CD4-positive, alpha-beta T cell (primary cell): ENCODE results near the gene NR0B1. TPM values are rescaled to one million over a fixed set of nuclear protein-coding genes. Genes with fewer than 3 reads are reported as not detected.

Experiments used
- ATAC-seq: fragments of 200-7000 bp; cut with Tn5 transposase; one replicate; pipeline ENCODE4 v1.10.0; 2022; ENCODE audit warnings: mild to moderate bottlenecking; ENCODE audit not compliant: poor library complexity
- CTCF ChIA-PET: fragments of 350-600 bp; sonication (Branson Sonifier 250); formaldehyde crosslinking; loops from one replicate; lab custom pipeline; 2021; ENCODE audit warnings: antibody characterized with exemption, inconsistent platforms; lab: Charles Lee
- POLR2A ChIA-PET: fragments of 350-600 bp; sonication (Branson Sonifier 250); formaldehyde crosslinking; loops from one replicate; lab custom pipeline; 2021; ENCODE audit warnings: antibody characterized with exemption, inconsistent platforms; lab: Charles Lee
- DNase-seq, 14 experiments: peaks; one replicate each; pipeline ENCODE4 v3.0.0-alpha.2; 2013 to 2020; ENCODE audit warnings: mixed read lengths in 2 of 14
- H3K27ac ChIP-seq, 2 donors: one replicate each; pipeline versions ENCODE4 v1.5.1 to v1.7.0; 2013; ENCODE audit warnings: low read length in 2 of 2, low read depth in 1 of 2, mild to moderate bottlenecking in 1 of 2
- H3K27me3 ChIP-seq, 2 experiments: 1 replicate in 1 of 2; 2 replicates in 1 of 2; pipeline versions ENCODE4 v1.6.1 to v1.7.0; 2013; ENCODE audit warnings: low read length in 2 of 2, control low read depth in 1 of 2, mild to moderate bottlenecking in 1 of 2, moderate library complexity in 1 of 2; ENCODE audit not compliant: insufficient read depth in 2 of 2, control insufficient read depth in 1 of 2
- H3K36me3 ChIP-seq: one replicate; pipeline ENCODE4 v1.6.1; 2013; ENCODE audit warnings: low read length, control low read depth; ENCODE audit not compliant: insufficient read depth
- H3K4me1 ChIP-seq: one replicate; pipeline ENCODE4 v1.6.1; 2013; ENCODE audit warnings: low read length, control low read depth; ENCODE audit not compliant: insufficient read depth
- H3K4me3 ChIP-seq: one replicate; pipeline ENCODE4 v1.5.1; 2013; ENCODE audit warnings: mild to moderate bottlenecking, low read length, moderate library complexity
- H3K9me3 ChIP-seq, 2 experiments: 1 replicate in 1 of 2; 2 replicates in 1 of 2; pipeline versions ENCODE4 v1.6.1 to v1.7.0; 2013; ENCODE audit warnings: low read length in 2 of 2, mild to moderate bottlenecking in 2 of 2, control low read depth in 1 of 2, moderate library complexity in 1 of 2; ENCODE audit not compliant: control insufficient read depth in 1 of 2, insufficient read depth in 1 of 2
- H3K27ac Mint-ChIP-seq: one replicate; pipeline ENCODE4 v1.8.0; 2020; ENCODE audit warnings: mixed read lengths
- H3K27me3 Mint-ChIP-seq: one replicate; pipeline ENCODE4 v1.8.0; 2021; ENCODE audit warnings: mixed read lengths
- H3K36me3 Mint-ChIP-seq: one replicate; pipeline ENCODE4 v1.8.0; 2021; ENCODE audit warnings: low read depth, mixed read lengths
- H3K4me1 Mint-ChIP-seq: one replicate; pipeline ENCODE4 v1.8.0; 2021; ENCODE audit warnings: low read depth, mixed read lengths
- H3K4me3 Mint-ChIP-seq: one replicate; pipeline ENCODE4 v1.8.0; 2020; ENCODE audit warnings: mild to moderate bottlenecking, mixed read lengths
- H3K9me3 Mint-ChIP-seq: one replicate; pipeline ENCODE4 v1.8.0; 2020; ENCODE audit warnings: mixed read lengths
- CTCF ChIP-seq: fragments of 200-600 bp; IDR thresholded peaks from one replicate; pipeline ENCODE4 v1.8.0; 2022; ENCODE audit warnings: antibody characterized with exemption, mild to moderate bottlenecking
- intact Hi-C, 2 experiments: fragments of 100-400 bp; cut with DNase I in 1 of 2; cut with micrococcal nuclease in 1 of 2; formaldehyde crosslinking; loops; one replicate each; pipeline versions ENCODE4 v1.15.1 to v1.9.0; 2023 to 2025; cut with DNase I, micrococcal nuclease
- polyA plus RNA-seq, 2 donors: library from polyadenylated mRNA; unstranded; fragments of 120-200 nt; gene quantifications; one replicate each; pipeline ENCODE4 v1.2.1, GENCODE V29; 2013
- total RNA-seq, 174 experiments: library from RNA in 2 of 174; stranded (reverse) in 2 of 174; gene quantifications; one replicate each; pipeline ENCODE4 v1.2.3 and lab custom pipeline; 2021 to 2026

The NR0B1 gene
- total RNA-seq (not detected), total RNA-seq (lab: John Stamatoyannopoulos, UW) (0 to 0.11 (median 0) reads per million in 172 experiments)
- polyA plus RNA-seq (2013, experiment 1 of 2): not detected
- polyA plus RNA-seq (2013, experiment 2 of 2): not detected

GRCh38 chrX:30309139-30309571 lies at the start of gene NR0B1:
TSS of gene NR0B1 (minus strand) at chrX:30309390. CDS start at chrX:30309363, 27 bp downstream.
- Histone ChIP-seq H3K4me1 (no peaks in the 10 kb centered on the region), H3K27ac (no peak within 1 kb of the TSS), H3K4me3 (no peak within 1 kb of the TSS), H3K27me3 (peaks cover 2 to 3% of the 10 kb centered on the region in 2 experiments), H3K9me3 (peaks cover 0 to 13% of the 10 kb centered on the region in 2 experiments), H3K36me3 (no peaks in the 10 kb centered on the region)
- H3K36me3 Mint-ChIP-seq: no peaks in the 10 kb centered on the region
- H3K27ac Mint-ChIP-seq: no peak within 1 kb of the TSS
- ChIA-PET POLR2A (no interaction called here), CTCF (no interaction called here)
- H3K4me1 Mint-ChIP-seq: no peaks in the 10 kb centered on the region
- peaks cover 27% of the 10 kb centered on the region for H3K27me3 Mint-ChIP-seq
- no peak for DNase-seq
- H3K4me3 Mint-ChIP-seq: no peak within 1 kb of the TSS
- intact Hi-C loops: no loop called here
- no peak for TF ChIP-seq CTCF
- H3K9me3 Mint-ChIP-seq: no peaks in the 10 kb centered on the region
- ATAC-seq: no peak

GRCh38 chrX:30349946-30350345 lies 40.8 kb upstream of the NR0B1 start:
- Histone ChIP-seq H3K27ac (no peak overlapping the region), H3K4me1 (no peaks in the 10 kb centered on the region), H3K9me3 (no peaks in the 10 kb centered on the region), H3K27me3 (no peaks in the 10 kb centered on the region), H3K4me3 (no peak overlapping the region), H3K36me3 (no peaks in the 10 kb centered on the region)
- ChIA-PET POLR2A (no interaction called here), CTCF (no interaction called here)
- no peak for TF ChIP-seq CTCF
- no peaks in the 10 kb centered on the region for H3K36me3 Mint-ChIP-seq
- H3K27ac Mint-ChIP-seq: no peak overlapping the region
- H3K4me1 Mint-ChIP-seq: no peaks in the 10 kb centered on the region
- peaks cover 3% of the 10 kb centered on the region for H3K9me3 Mint-ChIP-seq
- H3K4me3 Mint-ChIP-seq: no peak overlapping the region
- intact Hi-C loops: no loop called here
- DNase-seq (no peak), ATAC-seq (no peak)
- H3K27me3 Mint-ChIP-seq: no peaks in the 10 kb centered on the region

GRCh38 chrX:30343206-30343605 lies 34.0 kb upstream of the NR0B1 start:
- H3K27me3 Mint-ChIP-seq: peaks cover 3% of the 10 kb centered on the region
- no peak overlapping the region for H3K4me3 Mint-ChIP-seq
- ATAC-seq: no peak
- no peak for TF ChIP-seq CTCF
- Histone ChIP-seq H3K27ac (no peak overlapping the region), H3K4me1 (no peaks in the 10 kb centered on the region), H3K36me3 (no peaks in the 10 kb centered on the region), H3K9me3 (no peaks in the 10 kb centered on the region), H3K4me3 (no peak overlapping the region), H3K27me3 (no peaks in the 10 kb centered on the region)
- ChIA-PET POLR2A (no interaction called here), CTCF (no interaction called here)
- H3K9me3 Mint-ChIP-seq: no peaks in the 10 kb centered on the region
- intact Hi-C loops: no loop called here
- no peak overlapping the region for H3K27ac Mint-ChIP-seq
- no peaks in the 10 kb centered on the region for H3K4me1 Mint-ChIP-seq
- DNase-seq: no peak
- no peaks in the 10 kb centered on the region for H3K36me3 Mint-ChIP-seq
